ENCODE results near the gene ACOX3.

ACOX3 gene

DNA sequence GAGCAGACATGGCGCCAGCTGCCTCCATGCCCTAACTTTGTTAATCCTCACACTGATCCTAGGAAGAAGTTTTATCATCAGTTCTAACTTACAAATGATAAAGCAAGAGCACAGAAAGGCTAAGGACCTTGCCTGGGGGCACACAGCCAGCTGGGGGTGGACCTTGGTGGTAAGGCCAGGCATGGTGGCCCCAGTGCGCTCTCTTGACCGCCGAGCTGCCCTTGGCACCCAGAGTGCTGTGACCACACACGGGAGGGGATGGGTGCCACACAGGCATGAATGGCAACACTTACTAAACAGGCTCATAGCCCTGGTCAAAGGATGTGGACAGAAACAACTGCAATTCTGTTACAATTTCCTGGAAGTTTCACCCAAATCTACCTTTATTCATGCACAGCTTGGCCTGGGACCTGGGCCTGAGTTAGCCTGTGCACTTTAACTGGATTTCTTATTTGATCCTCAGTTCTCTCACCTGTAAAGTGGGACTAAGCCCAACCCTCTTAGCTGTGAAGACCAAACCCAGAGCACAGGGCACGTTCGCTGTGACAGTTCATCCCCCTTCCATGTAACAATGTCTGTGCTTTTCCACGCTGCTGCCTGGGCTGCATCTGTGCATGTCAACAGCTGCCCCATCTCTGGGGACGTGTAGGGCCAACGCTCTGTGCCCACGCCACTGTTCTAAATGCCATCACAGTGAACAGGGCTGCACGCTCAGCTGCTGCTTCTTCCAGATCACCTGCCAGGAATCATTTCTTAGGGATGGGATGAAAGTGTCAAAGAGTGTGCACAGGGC is 44.8 kb downstream of the ACOX3 start:
- Mint-ChIP-seq H3K27ac (peak overlapping the region in 2 of 3 experiments; percentile 76 to 95), H3K36me3 (ENCODE audit: low read depth) (peaks cover 36% of the 10 kb centered on the region)

DNA sequence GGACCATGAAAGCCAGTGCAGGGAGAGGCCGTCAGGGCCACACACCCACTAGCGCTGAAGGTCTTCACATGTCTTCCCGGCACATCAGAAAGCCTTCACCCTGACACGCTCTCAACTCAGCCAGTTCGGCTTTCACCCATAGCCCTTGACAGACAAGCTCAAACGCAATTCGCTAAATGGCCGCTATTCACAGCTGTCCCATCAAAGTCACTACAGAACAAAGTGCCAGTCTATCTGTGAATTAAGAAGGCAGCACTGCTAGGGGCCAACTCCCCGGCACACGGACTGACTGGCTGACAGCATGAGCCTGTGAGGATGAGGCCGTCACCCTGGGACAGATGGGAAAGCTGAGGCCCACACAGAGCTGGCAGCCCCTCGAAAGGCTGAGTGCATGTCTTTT is 45.7 kb downstream of the ACOX3 start:
- TF ChIP-seq, protein P1, sequence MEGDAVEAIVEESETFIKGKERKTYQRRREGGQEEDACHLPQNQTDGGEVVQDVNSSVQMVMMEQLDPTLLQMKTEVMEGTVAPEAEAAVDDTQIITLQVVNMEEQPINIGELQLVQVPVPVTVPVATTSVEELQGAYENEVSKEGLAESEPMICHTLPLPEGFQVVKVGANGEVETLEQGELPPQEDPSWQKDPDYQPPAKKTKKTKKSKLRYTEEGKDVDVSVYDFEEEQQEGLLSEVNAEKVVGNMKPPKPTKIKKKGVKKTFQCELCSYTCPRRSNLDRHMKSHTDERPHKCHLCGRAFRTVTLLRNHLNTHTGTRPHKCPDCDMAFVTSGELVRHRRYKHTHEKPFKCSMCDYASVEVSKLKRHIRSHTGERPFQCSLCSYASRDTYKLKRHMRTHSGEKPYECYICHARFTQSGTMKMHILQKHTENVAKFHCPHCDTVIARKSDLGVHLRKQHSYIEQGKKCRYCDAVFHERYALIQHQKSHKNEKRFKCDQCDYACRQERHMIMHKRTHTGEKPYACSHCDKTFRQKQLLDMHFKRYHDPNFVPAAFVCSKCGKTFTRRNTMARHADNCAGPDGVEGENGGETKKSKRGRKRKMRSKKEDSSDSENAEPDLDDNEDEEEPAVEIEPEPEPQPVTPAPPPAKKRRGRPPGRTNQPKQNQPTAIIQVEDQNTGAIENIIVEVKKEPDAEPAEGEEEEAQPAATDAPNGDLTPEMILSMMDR (IDR thresholded peaks at IDR 0.05; ENCODE audit: unreplicated experiment in 3 of 3) = no peak
- H3K27ac Mint-ChIP-seq = peak overlapping the region; percentile 94 to 95 (median 95)
- peak overlapping the region in 2 of 3 experiments; percentile 48 to 49 for H3K4me3 Mint-ChIP-seq
- H3K4me1 Mint-ChIP-seq = peaks cover 70% of the 10 kb centered on the region
- no peaks in the 10 kb centered on the region for H3K9me3 Mint-ChIP-seq
- peaks cover 41% of the 10 kb centered on the region for H3K36me3 Mint-ChIP-seq (ENCODE audit: low read depth)
- H3K27me3 Mint-ChIP-seq (ENCODE audit: low read depth) = peaks cover 8% of the 10 kb centered on the region

More for the DNA sequence above, 44.8 kb downstream of the ACOX3 start:
- TF ChIP-seq, protein P1 (IDR thresholded peaks at IDR 0.05; ENCODE audit: unreplicated experiment in 3 of 3) = no peak
- H3K4me1 Mint-ChIP-seq = peaks cover 69% of the 10 kb centered on the region
- H3K9me3 Mint-ChIP-seq = no peaks in the 10 kb centered on the region
- H3K27me3 Mint-ChIP-seq (ENCODE audit: low read depth) = peaks cover 8% of the 10 kb centered on the region
- H3K4me3 Mint-ChIP-seq = peak overlapping the region in 1 of 3 experiments; percentile 53

DNA sequence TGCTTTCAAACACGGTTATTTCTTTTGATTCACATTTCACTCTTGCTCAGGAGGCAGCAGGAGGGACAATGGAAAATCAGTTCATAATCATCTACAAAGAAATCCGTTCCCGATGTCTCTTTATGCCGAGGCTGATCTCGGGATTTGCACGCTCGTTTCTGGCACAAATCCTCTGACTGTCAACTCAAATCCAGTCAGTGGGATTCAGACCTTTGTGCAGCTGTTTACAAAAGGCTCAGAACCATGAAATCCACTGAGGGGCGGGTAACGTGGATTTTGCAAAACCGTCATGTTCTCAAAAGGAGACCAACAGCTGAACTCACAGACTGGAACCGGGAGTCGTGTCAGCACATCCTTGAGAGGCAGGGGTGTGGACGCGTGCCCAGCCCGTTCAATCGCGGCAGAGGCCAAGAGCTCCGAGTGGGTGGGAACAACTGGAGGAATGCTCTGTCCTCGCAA is 46.4 kb downstream of the ACOX3 start:
- Mint-ChIP-seq H3K9me3 (no peaks in the 10 kb centered on the region), H3K27me3 (ENCODE audit: low read depth) (peaks cover 4% of the 10 kb centered on the region), H3K27ac (peak overlapping the region; percentile 94 to 95 (median 95)), H3K4me3 (peak overlapping the region in 2 of 3 experiments; percentile 48 to 49), H3K4me1 (peaks cover 70% of the 10 kb centered on the region), H3K36me3 (ENCODE audit: low read depth) (peaks cover 41% of the 10 kb centered on the region)
- TF ChIP-seq, protein P1 (IDR thresholded peaks at IDR 0.05; ENCODE audit: unreplicated experiment in 3 of 3) = no peak

DNA sequence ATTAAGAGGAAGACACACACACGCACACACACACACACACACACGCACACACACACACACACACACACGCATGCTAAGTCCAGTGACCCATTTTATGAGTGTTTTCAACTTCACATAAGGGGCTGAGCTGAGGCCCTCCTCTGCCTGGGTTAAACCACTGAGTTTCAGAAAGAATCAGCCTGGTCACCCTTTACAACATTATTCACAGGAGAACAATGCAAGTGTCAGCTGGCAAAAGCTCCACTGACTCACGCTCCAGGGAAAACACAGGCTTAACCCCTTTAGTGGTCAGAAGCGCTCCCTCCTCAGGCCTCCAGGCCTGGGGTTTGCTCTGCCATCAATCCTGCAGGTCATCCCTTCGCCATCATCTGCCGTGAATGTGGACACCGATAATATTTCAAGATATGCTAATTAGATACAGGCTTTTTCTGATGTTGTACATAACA is 46.9 kb downstream of the ACOX3 start:
- TF ChIP-seq, protein P1 (IDR thresholded peaks at IDR 0.05; ENCODE audit: unreplicated experiment in 3 of 3) = no peak
- H3K4me1 Mint-ChIP-seq = peaks cover 67% of the 10 kb centered on the region
- peak overlapping the region; percentile 94 to 95 (median 95) for H3K27ac Mint-ChIP-seq
- peak overlapping the region in 2 of 3 experiments; percentile 48 to 52 for H3K4me3 Mint-ChIP-seq
- no peaks in the 10 kb centered on the region for H3K9me3 Mint-ChIP-seq
- peaks cover 4% of the 10 kb centered on the region for H3K27me3 Mint-ChIP-seq (ENCODE audit: low read depth)
- H3K36me3 Mint-ChIP-seq (ENCODE audit: low read depth) = peaks cover 36% of the 10 kb centered on the region

DNA sequence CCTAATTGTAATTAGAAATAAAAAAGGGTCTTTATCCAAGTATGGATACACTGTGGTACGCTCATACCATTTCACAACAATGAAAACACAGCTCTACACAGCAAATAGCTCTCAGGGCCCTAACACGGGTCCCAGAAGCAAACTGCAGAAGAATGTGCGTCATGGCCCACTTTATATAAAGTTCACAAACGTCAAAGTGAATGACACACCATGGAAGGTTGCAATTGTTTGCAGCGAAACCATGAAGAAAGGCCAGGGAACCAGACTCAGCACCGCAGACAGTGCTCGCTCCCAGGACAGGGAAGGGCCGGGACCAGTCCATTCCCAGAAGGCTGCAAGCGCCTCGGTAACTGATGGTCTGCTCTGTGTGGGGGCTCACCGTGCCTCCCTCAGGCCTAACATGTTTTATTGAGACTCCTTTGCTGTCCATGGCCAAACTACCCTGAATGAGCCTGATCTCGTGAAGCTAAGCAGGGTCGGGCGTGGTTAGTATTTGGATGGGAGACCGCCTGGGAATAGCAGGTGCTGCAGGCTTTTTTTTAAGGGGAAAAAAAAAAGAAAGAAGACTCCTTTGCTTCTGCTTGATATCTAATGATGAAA is 47.8 kb downstream of the ACOX3 start:
- peak overlapping the region; percentile 46 to 95 (median 95) for H3K27ac Mint-ChIP-seq
- no peak overlapping the region for H3K4me3 Mint-ChIP-seq
- H3K27me3 Mint-ChIP-seq (ENCODE audit: low read depth) = peaks cover 4% of the 10 kb centered on the region
- peaks cover 35% of the 10 kb centered on the region for H3K36me3 Mint-ChIP-seq (ENCODE audit: low read depth)
- TF ChIP-seq, protein P1 (IDR thresholded peaks at IDR 0.05; ENCODE audit: unreplicated experiment in 3 of 3) = no peak
- no peaks in the 10 kb centered on the region for H3K9me3 Mint-ChIP-seq
- H3K4me1 Mint-ChIP-seq = peaks cover 61% of the 10 kb centered on the region
